Vagina (tissue), 2 donors: ENCODE results near the gene CNR1. TPM values are rescaled to one million over a fixed set of nuclear protein-coding genes. Genes with fewer than 3 reads are reported as not detected.

Experiments
- DNase-seq, 2 donors: peaks; one replicate each; pipeline ENCODE4 v3.0.0-alpha.2; 2017; ENCODE audit errors: extremely low spot score in 2 of 2
- H3K27ac ChIP-seq: fragments of 200-600 bp; sonication (generic); one replicate; pipeline ENCODE4 v1.5.1; 2019
- H3K27me3 ChIP-seq: fragments of 200-600 bp; sonication (generic); one replicate; pipeline ENCODE4 v1.5.1; 2019
- H3K36me3 ChIP-seq, 2 donors: fragments of 200-600 bp; sonication (generic); one replicate each; pipeline ENCODE4 v1.5.1; 2017 to 2019
- H3K4me1 ChIP-seq: fragments of 200-600 bp; sonication (generic); one replicate; pipeline ENCODE4 v1.5.1; 2019
- H3K4me3 ChIP-seq, 2 donors: fragments of 200-600 bp; sonication (generic); 1 replicate in 1 of 2; 2 replicates in 1 of 2; pipeline ENCODE4 v1.5.1; 2016 to 2019
- H3K9me3 ChIP-seq: fragments of 200-600 bp; sonication (generic); one replicate; pipeline ENCODE4 v1.5.1; 2019
- CTCF ChIP-seq, 3 experiments: fragments of 450-650 bp in 2 of 3; fragments of 200-600 bp in 1 of 3; sonication (generic) in 1 of 3; IDR thresholded peaks; one replicate each; pipeline ENCODE4 v1.5.1; 2017 to 2019; ENCODE audit warnings: antibody characterized with exemption in 3 of 3, mild to moderate bottlenecking in 2 of 3, moderate library complexity in 2 of 3
- POLR2A ChIP-seq, 2 donors: fragments of 450-650 bp; IDR thresholded peaks; one replicate each; pipeline ENCODE4 v1.6.1; 2017; ENCODE audit warnings: antibody characterized with exemption in 2 of 2, mild to moderate bottlenecking in 2 of 2, moderate library complexity in 2 of 2
- POLR2AphosphoS5 ChIP-seq, 2 donors: sonication (generic); formaldehyde crosslinking; IDR thresholded peaks; one replicate each; pipeline ENCODE4 v1.9.0; 2017; ENCODE audit warnings: antibody characterized with exemption in 2 of 2, mild to moderate bottlenecking in 2 of 2, low read depth in 1 of 2; ENCODE audit not compliant: insufficient read depth in 1 of 2
- intact Hi-C: fragments of 100-400 bp; cut with DNase I; formaldehyde crosslinking; loops from one replicate; pipeline ENCODE4 v1.15.1; 2023
- total RNA-seq: library from RNA; depleted of rRNA; stranded (reverse); fragments of >200 nt; gene quantifications from one replicate; pipeline ENCODE4 v1.2.3, GENCODE V29; 2016

Gene CNR1
- total RNA-seq, 1 donor from 2014 or later: 6.1 TPM

GRCh38 chr6:88184921-88185320 is 18.8 kb upstream of the CNR1 start:
- Histone ChIP-seq H3K27ac (no peak overlapping the region), H3K9me3 (no peaks in the 10 kb centered on the region), H3K4me1 (no peaks in the 10 kb centered on the region), H3K36me3 (no peaks in the 10 kb centered on the region), H3K4me3 (no peak overlapping the region), H3K27me3 (no peaks in the 10 kb centered on the region)
- no peak for DNase-seq
- TF ChIP-seq POLR2AphosphoS5 (IDR thresholded peaks at IDR 0.05; ENCODE audit: insufficient read depth in 1 of 2, low read depth in 1 of 2) (no peak), POLR2A (IDR thresholded peaks at IDR 0.05) (no peak), CTCF (IDR thresholded peaks at IDR 0.05) (no peak)
- intact Hi-C loops: no loop called here

- H3K36me3 ChIP-seq: no peaks in the 10 kb centered on the region
- H3K4me3 ChIP-seq: no peak overlapping the region
- DNase-seq: no peak
- H3K27me3 ChIP-seq: no peaks in the 10 kb centered on the region
- no peak overlapping the region for H3K27ac ChIP-seq
- H3K4me1 ChIP-seq: no peaks in the 10 kb centered on the region
- TF ChIP-seq CTCF (IDR thresholded peaks at IDR 0.05) (no peak), POLR2A (IDR thresholded peaks at IDR 0.05) (no peak), POLR2AphosphoS5 (IDR thresholded peaks at IDR 0.05; ENCODE audit: insufficient read depth in 1 of 2, low read depth in 1 of 2) (no peak)
- intact Hi-C loops: no loop called here
- H3K9me3 ChIP-seq: no peaks in the 10 kb centered on the region
These were observed 17.3 kb upstream of the CNR1 start for GRCh38 chr6:88183471-88183870.

GRCh38 chr6:88179692-88180091 is 13.5 kb upstream of the CNR1 start:
- Histone ChIP-seq H3K4me1 (no peaks in the 10 kb centered on the region), H3K27ac (no peak overlapping the region), H3K36me3 (no peaks in the 10 kb centered on the region), H3K27me3 (no peaks in the 10 kb centered on the region), H3K9me3 (no peaks in the 10 kb centered on the region), H3K4me3 (no peak overlapping the region)
- DNase-seq: no peak
- intact Hi-C loops: no loop called here
- TF ChIP-seq CTCF (IDR thresholded peaks at IDR 0.05) (no peak), POLR2A (IDR thresholded peaks at IDR 0.05) (no peak), POLR2AphosphoS5 (IDR thresholded peaks at IDR 0.05; ENCODE audit: insufficient read depth in 1 of 2, low read depth in 1 of 2) (no peak)

GRCh38 chr6:88177961-88178464 is 11.9 kb upstream of the CNR1 start:
- H3K9me3 ChIP-seq: no peaks in the 10 kb centered on the region
- no peak overlapping the region for H3K4me3 ChIP-seq
- intact Hi-C loops: no loop called here
- H3K4me1 ChIP-seq: no peaks in the 10 kb centered on the region
- DNase-seq: no peak
- H3K27ac ChIP-seq: no peak overlapping the region
- TF ChIP-seq POLR2A (IDR thresholded peaks at IDR 0.05) (no peak), POLR2AphosphoS5 (IDR thresholded peaks at IDR 0.05; ENCODE audit: insufficient read depth in 1 of 2, low read depth in 1 of 2) (no peak), CTCF (IDR thresholded peaks at IDR 0.05) (no peak)
- H3K27me3 ChIP-seq: no peaks in the 10 kb centered on the region
- H3K36me3 ChIP-seq: no peaks in the 10 kb centered on the region

- Histone ChIP-seq H3K4me1 (no peaks in the 10 kb centered on the region), H3K4me3 (no peak overlapping the region), H3K27ac (no peak overlapping the region), H3K27me3 (no peaks in the 10 kb centered on the region), H3K9me3 (no peaks in the 10 kb centered on the region), H3K36me3 (no peaks in the 10 kb centered on the region)
- TF ChIP-seq POLR2AphosphoS5 (IDR thresholded peaks at IDR 0.05; ENCODE audit: insufficient read depth in 1 of 2, low read depth in 1 of 2) (no peak), POLR2A (IDR thresholded peaks at IDR 0.05) (no peak), CTCF (IDR thresholded peaks at IDR 0.05) (no peak)
- intact Hi-C loops: no loop called here
- no peak for DNase-seq
These were observed 8.8 kb upstream of the CNR1 start for GRCh38 chr6:88174906-88175305.
